GM23338 (cell line): Measurements from ENCODE around the gene MAP2K4. TPM values are rescaled to one million over a fixed set of nuclear protein-coding genes. Genes with fewer than 3 reads are reported as not detected.

Source experiments
- CTCF ChIP-seq, 2 experiments: fragments of 200-600 bp in 1 of 2; sonication (generic) in 1 of 2; conservative IDR thresholded peaks; 2 replicates each; pipeline versions ENCODE4 v1.5.1 to v1.6.1; 2016 to 2017; ENCODE audit warnings: antibody characterized with exemption in 2 of 2, low read depth in 2 of 2, mild to moderate bottlenecking in 2 of 2, moderate library complexity in 1 of 2
- EZH2phosphoT487 ChIP-seq: fragments of 200-600 bp; sonication (generic); IDR thresholded peaks from one replicate; pipeline ENCODE4 v1.8.1; 2018; ENCODE audit warnings: antibody characterized with exemption; ENCODE audit not compliant: unreplicated experiment
- JUNB ChIP-seq: IDR thresholded peaks from one replicate; pipeline ENCODE4 v1.6.1; 2016; ENCODE audit warnings: antibody characterized with exemption; ENCODE audit not compliant: unreplicated experiment
- NANOG ChIP-seq: IDR thresholded peaks from 2 replicates; pipeline ENCODE4 v1.6.1; 2016; ENCODE audit warnings: antibody characterized with exemption, borderline replicate concordance
- POLR2AphosphoS5 ChIP-seq: IDR thresholded peaks from 2 replicates; pipeline ENCODE4 v1.6.1; 2016; ENCODE audit warnings: antibody characterized with exemption, low read depth
- ZNF331 ChIP-seq: fragments of 250-450 bp; sonication (Bioruptor Pico); IDR thresholded peaks from 2 replicates; pipeline ENCODE4 v1.5.0; 2020; ENCODE audit warnings: low read depth, mild to moderate bottlenecking, moderate library complexity
- polyA plus RNA-seq: library from polyadenylated mRNA; unstranded; fragments of >200 nt; fragmentation: Nextera tagmentation; extraction: Ambion mirVana; gene quantifications from 2 replicates; pipeline ENCODE4 v1.2.1, GENCODE V29; 2016
- total RNA-seq: library from RNA; depleted of rRNA; stranded (reverse); fragments of >200 nt; shearing (Covaris generic); gene quantifications from 2 replicates; pipeline ENCODE4 v1.2.3, GENCODE V29; 2014
- TF ChIP-seq, protein P1 (sequence below): fragments of 250-450 bp; sonication (Bioruptor Pico); IDR thresholded peaks from 2 replicates; pipeline ENCODE4 v1.5.0; 2020; ENCODE audit warnings: mild to moderate bottlenecking, moderate library complexity
- TF ChIP-seq, protein P2 (sequence below): IDR thresholded peaks from 2 replicates; pipeline ENCODE4 v1.6.1; 2016; ENCODE audit warnings: antibody characterized with exemption

The MAP2K4 gene
- total and polyA plus RNA-seq, 2 experiments from 2014 or later, result 25.3 to 36.4 TPM

GRCh38 chr17:12024327-12024726, 3.6 kb downstream of the MAP2K4 start (continued):
- TF ChIP-seq, protein P1, sequence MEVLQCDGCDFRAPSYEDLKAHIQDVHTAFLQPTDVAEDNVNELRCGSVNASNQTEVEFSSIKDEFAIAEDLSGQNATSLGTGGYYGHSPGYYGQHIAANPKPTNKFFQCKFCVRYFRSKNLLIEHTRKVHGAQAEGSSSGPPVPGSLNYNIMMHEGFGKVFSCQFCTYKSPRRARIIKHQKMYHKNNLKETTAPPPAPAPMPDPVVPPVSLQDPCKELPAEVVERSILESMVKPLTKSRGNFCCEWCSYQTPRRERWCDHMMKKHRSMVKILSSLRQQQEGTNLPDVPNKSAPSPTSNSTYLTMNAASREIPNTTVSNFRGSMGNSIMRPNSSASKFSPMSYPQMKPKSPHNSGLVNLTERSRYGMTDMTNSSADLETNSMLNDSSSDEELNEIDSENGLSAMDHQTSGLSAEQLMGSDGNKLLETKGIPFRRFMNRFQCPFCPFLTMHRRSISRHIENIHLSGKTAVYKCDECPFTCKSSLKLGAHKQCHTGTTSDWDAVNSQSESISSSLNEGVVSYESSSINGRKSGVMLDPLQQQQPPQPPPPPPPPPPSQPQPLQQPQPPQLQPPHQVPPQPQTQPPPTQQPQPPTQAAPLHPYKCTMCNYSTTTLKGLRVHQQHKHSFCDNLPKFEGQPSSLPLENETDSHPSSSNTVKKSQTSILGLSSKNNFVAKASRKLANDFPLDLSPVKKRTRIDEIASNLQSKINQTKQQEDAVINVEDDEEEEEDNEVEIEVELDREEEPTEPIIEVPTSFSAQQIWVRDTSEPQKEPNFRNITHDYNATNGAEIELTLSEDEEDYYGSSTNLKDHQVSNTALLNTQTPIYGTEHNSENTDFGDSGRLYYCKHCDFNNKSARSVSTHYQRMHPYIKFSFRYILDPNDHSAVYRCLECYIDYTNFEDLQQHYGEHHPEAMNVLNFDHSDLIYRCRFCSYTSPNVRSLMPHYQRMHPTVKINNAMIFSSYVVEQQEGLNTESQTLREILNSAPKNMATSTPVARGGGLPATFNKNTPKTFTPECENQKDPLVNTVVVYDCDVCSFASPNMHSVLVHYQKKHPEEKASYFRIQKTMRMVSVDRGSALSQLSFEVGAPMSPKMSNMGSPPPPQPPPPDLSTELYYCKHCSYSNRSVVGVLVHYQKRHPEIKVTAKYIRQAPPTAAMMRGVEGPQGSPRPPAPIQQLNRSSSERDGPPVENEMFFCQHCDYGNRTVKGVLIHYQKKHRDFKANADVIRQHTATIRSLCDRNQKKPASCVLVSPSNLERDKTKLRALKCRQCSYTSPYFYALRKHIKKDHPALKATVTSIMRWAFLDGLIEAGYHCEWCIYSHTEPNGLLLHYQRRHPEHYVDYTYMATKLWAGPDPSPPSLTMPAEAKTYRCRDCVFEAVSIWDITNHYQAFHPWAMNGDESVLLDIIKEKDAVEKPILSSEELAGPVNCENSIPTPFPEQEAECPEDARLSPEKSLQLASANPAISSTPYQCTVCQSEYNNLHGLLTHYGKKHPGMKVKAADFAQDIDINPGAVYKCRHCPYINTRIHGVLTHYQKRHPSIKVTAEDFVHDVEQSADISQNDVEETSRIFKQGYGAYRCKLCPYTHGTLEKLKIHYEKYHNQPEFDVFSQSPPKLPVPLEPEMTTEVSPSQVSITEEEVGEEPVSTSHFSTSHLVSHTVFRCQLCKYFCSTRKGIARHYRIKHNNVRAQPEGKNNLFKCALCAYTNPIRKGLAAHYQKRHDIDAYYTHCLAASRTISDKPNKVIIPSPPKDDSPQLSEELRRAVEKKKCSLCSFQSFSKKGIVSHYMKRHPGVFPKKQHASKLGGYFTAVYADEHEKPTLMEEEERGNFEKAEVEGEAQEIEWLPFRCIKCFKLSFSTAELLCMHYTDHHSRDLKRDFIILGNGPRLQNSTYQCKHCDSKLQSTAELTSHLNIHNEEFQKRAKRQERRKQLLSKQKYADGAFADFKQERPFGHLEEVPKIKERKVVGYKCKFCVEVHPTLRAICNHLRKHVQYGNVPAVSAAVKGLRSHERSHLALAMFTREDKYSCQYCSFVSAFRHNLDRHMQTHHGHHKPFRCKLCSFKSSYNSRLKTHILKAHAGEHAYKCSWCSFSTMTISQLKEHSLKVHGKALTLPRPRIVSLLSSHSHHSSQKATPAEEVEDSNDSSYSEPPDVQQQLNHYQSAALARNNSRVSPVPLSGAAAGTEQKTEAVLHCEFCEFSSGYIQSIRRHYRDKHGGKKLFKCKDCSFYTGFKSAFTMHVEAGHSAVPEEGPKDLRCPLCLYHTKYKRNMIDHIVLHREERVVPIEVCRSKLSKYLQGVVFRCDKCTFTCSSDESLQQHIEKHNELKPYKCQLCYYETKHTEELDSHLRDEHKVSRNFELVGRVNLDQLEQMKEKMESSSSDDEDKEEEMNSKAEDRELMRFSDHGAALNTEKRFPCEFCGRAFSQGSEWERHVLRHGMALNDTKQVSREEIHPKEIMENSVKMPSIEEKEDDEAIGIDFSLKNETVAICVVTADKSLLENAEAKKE (CRISPR knock-in tag), result no peak
- TF ChIP-seq CTCF (conservative IDR thresholded peaks at IDR 0.05; ENCODE audit: low read depth in 2 of 2) (no peak), NANOG (no peak), EZH2phosphoT487 (no peak), ZNF331 (CRISPR knock-in tag) (no peak), POLR2AphosphoS5 (no peak), JUNB (no peak)
- TF ChIP-seq, protein P2, sequence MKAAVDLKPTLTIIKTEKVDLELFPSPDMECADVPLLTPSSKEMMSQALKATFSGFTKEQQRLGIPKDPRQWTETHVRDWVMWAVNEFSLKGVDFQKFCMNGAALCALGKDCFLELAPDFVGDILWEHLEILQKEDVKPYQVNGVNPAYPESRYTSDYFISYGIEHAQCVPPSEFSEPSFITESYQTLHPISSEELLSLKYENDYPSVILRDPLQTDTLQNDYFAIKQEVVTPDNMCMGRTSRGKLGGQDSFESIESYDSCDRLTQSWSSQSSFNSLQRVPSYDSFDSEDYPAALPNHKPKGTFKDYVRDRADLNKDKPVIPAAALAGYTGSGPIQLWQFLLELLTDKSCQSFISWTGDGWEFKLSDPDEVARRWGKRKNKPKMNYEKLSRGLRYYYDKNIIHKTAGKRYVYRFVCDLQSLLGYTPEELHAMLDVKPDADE, result no peak
